Measurements from ENCODE around the gene RPLP1.

Gene RPLP1

GRCh38 chr15:69504352-69505040 is 51.9 kb downstream of the RPLP1 start:
- TF ChIP-seq CTCF (IDR thresholded peaks at IDR 0.05) = no peak
- H3K4me1 Mint-ChIP-seq = peaks cover 25% of the 10 kb centered on the region
- no peak overlapping the region for H3K27ac Mint-ChIP-seq
- H3K27me3 Mint-ChIP-seq (ENCODE audit: low read depth, poor library complexity) = peaks cover 4% of the 10 kb centered on the region
- H3K36me3 Mint-ChIP-seq (ENCODE audit: low read depth) = no peaks in the 10 kb centered on the region
- DNase-seq = no peak
- H3K4me3 Mint-ChIP-seq = no peak overlapping the region
- peaks cover 4% of the 10 kb centered on the region for H3K9me3 Mint-ChIP-seq
